ENCODE results near the gene CTXN1.

Gene CTXN1

GRCh38 chr19:7913652-7914051, 12.3 kb downstream of the CTXN1 start:
- no peak for TF ChIP-seq EZH2phosphoT487 (conservative IDR thresholded peaks at IDR 0.05; ENCODE audit: low read length)
- no peak for TF ChIP-seq CTCF (IDR thresholded peaks at IDR 0.05; ENCODE audit: insufficient read depth, low read length, poor library complexity, severe bottlenecking)
- no peak overlapping the region for H3K9ac ChIP-seq (ENCODE audit: low read length)
- H3K9me2 ChIP-seq (replicated peaks; ENCODE audit: insufficient read depth, low read length): no peaks in the 10 kb centered on the region
- no peaks in the 10 kb centered on the region for H3K36me3 ChIP-seq (ENCODE audit: low read length)
- H3K27me3 ChIP-seq (ENCODE audit: low read length): no peaks in the 10 kb centered on the region
- no peaks in the 10 kb centered on the region for H3K9me3 ChIP-seq (ENCODE audit: insufficient read depth, low read length)
- H3F3A ChIP-seq (ENCODE audit: insufficient read depth): 0 out of 2 replicates have a peak, but pooled peaks cover 3% of the 10 kb centered on the region
- no peak overlapping the region for H2AFZ ChIP-seq (ENCODE audit: low read depth, low read length, severe bottlenecking)
- no peak overlapping the region for H3K4me2 ChIP-seq (ENCODE audit: low read depth, low read length, poor library complexity, severe bottlenecking)
- H3K4me3 ChIP-seq (ENCODE audit: insufficient read depth, low read length, poor library complexity, severe bottlenecking): no peak overlapping the region
- H4K20me1 ChIP-seq (ENCODE audit: low read depth, low read length): no peaks in the 10 kb centered on the region
- no peaks in the 10 kb centered on the region; the same call in 1 of the 2 replicates for H3K79me2 ChIP-seq (ENCODE audit: insufficient read depth, low read length)
- H3K27ac ChIP-seq (ENCODE audit: low read depth, low read length): no peak overlapping the region

- Histone ChIP-seq H3K9ac (ENCODE audit: low read length) (no peak overlapping the region), H3K4me3 (ENCODE audit: insufficient read depth, low read length, poor library complexity, severe bottlenecking) (no peak overlapping the region)
Measured at GRCh38 chr19:7912697-7913564, 13.0 kb downstream of the CTXN1 start.

GRCh38 chr19:7912144-7912696, 13.7 kb downstream of the CTXN1 start:
- no peak overlapping the region for H3K4me2 ChIP-seq (ENCODE audit: low read depth, low read length, poor library complexity, severe bottlenecking)
- H4K20me1 ChIP-seq (ENCODE audit: low read depth, low read length): no peaks in the 10 kb centered on the region

More at GRCh38 chr19:7912697-7913564, 13.0 kb downstream of the CTXN1 start:
- H3K9me3 ChIP-seq (ENCODE audit: insufficient read depth, low read length): no peaks in the 10 kb centered on the region
- no peaks in the 10 kb centered on the region for H3K27me3 ChIP-seq (ENCODE audit: low read length)
- no peaks in the 10 kb centered on the region for H3K9me2 ChIP-seq (replicated peaks; ENCODE audit: insufficient read depth, low read length)
- no peaks in the 10 kb centered on the region for H4K20me1 ChIP-seq (ENCODE audit: low read depth, low read length)
- no peaks in the 10 kb centered on the region for H3K36me3 ChIP-seq (ENCODE audit: low read length)
- H3K79me2 ChIP-seq (ENCODE audit: insufficient read depth, low read length): peaks cover 4% of the 10 kb centered on the region; the same call in 1 of the 2 replicates
- H3K27ac ChIP-seq (ENCODE audit: low read depth, low read length): no peak overlapping the region
- no peak overlapping the region for H2AFZ ChIP-seq (ENCODE audit: low read depth, low read length, severe bottlenecking)
- TF ChIP-seq CTCF (IDR thresholded peaks at IDR 0.05; ENCODE audit: insufficient read depth, low read length, poor library complexity, severe bottlenecking) (no peak), EZH2phosphoT487 (conservative IDR thresholded peaks at IDR 0.05; ENCODE audit: low read length) (no peak)
- H3F3A ChIP-seq (ENCODE audit: insufficient read depth): 0 out of 2 replicates have a peak, but pooled peaks cover 3% of the 10 kb centered on the region
- no peak overlapping the region for H3K4me2 ChIP-seq (ENCODE audit: low read depth, low read length, poor library complexity, severe bottlenecking)

More at GRCh38 chr19:7912144-7912696, 13.7 kb downstream of the CTXN1 start:
- Histone ChIP-seq H3K9me2 (replicated peaks; ENCODE audit: insufficient read depth, low read length) (no peaks in the 10 kb centered on the region), H2AFZ (ENCODE audit: low read depth, low read length, severe bottlenecking) (no peak overlapping the region), H3K27ac (ENCODE audit: low read depth, low read length) (no peak overlapping the region), H3K9ac (ENCODE audit: low read length) (no peak overlapping the region), H3K27me3 (ENCODE audit: low read length) (no peaks in the 10 kb centered on the region), H3F3A (ENCODE audit: insufficient read depth) (0 out of 2 replicates have a peak, but pooled peaks cover 3% of the 10 kb centered on the region), H3K36me3 (ENCODE audit: low read length) (no peaks in the 10 kb centered on the region), H3K4me3 (ENCODE audit: insufficient read depth, low read length, poor library complexity, severe bottlenecking) (no peak overlapping the region), H3K79me2 (ENCODE audit: insufficient read depth, low read length) (peaks cover 4% of the 10 kb centered on the region; the same call in 1 of the 2 replicates), H3K9me3 (ENCODE audit: insufficient read depth, low read length) (no peaks in the 10 kb centered on the region)
- TF ChIP-seq EZH2phosphoT487 (conservative IDR thresholded peaks at IDR 0.05; ENCODE audit: low read length): no peak
- no peak for TF ChIP-seq CTCF (IDR thresholded peaks at IDR 0.05; ENCODE audit: insufficient read depth, low read length, poor library complexity, severe bottlenecking)
